Ovary (tissue), 9 donors: ENCODE data around the gene TMEM250. TPM values are rescaled to one million over a fixed set of nuclear protein-coding genes. Genes with fewer than 3 reads are reported as not detected.

Experiments
- DNase-seq, 5 donors: peaks; one replicate each; pipeline ENCODE4 v3.0.0-alpha.2; 2019 to 2020
- H3K27ac ChIP-seq, 2 donors: fragments of 200-600 bp; one replicate each; pipeline versions ENCODE4 v1.5.1 to v1.8.0; 2019 to 2022
- H3K27me3 ChIP-seq: fragments of 200-600 bp; one replicate; pipeline ENCODE4 v1.8.0; 2022
- H3K36me3 ChIP-seq: fragments of 200-600 bp; sonication (generic); one replicate; pipeline ENCODE4 v1.5.1; 2019
- H3K4me1 ChIP-seq: one replicate; pipeline ENCODE4 v1.8.1; 2013; ENCODE audit warnings: mild to moderate bottlenecking, moderate library complexity; ENCODE audit not compliant: insufficient read depth
- H3K4me3 ChIP-seq: fragments of 200-600 bp; sonication (generic); one replicate; pipeline ENCODE4 v1.5.1; 2017
- H3K9me3 ChIP-seq, 2 donors: fragments of 200-600 bp in 1 of 2; sonication (generic) in 1 of 2; one replicate each; pipeline versions ENCODE4 v1.5.1 to v1.8.1; 2013 to 2019; ENCODE audit warnings: mild to moderate bottlenecking in 1 of 2, moderate library complexity in 1 of 2
- CTCF ChIP-seq, 3 donors: fragments of 450-650 bp in 2 of 3; fragments of 200-600 bp in 1 of 3; IDR thresholded peaks; one replicate each; pipeline versions ENCODE4 v1.5.1 to v1.8.0; 2016 to 2022; ENCODE audit warnings: antibody characterized with exemption in 3 of 3, mild to moderate bottlenecking in 1 of 3
- EP300 ChIP-seq: sonication (generic); formaldehyde crosslinking; IDR thresholded peaks from one replicate; pipeline ENCODE4 v1.6.1; 2017; ENCODE audit warnings: antibody characterized with exemption
- POLR2A ChIP-seq: fragments of 450-650 bp; IDR thresholded peaks from one replicate; pipeline ENCODE4 v1.6.1; 2017; ENCODE audit warnings: antibody characterized with exemption, mild to moderate bottlenecking, moderate library complexity
- WGBS, 3 donors: extraction: QIAGEN DNeasy Blood & Tissue Kit in 1 of 3; methylation state at CpG; one replicate each; pipeline versions ENCODE4 v1.1.5 to v1.1.7; 2013 to 2017; 5-methylcytosine and 5-hydroxymethylcytosine counted together
- intact Hi-C, 4 donors: fragments of 100-400 bp; cut with DNase I; formaldehyde crosslinking; loops; one replicate each; pipeline versions ENCODE4 v1.11.0 to v1.15.1; 2022 to 2023
- polyA plus RNA-seq, 2 donors: library from polyadenylated mRNA; stranded (reverse); fragments of 200-250 nt in 1 of 2; fragments of 350-450 nt in 1 of 2; fragmentation: Illumina TruSeq in 1 of 2; extraction: RNeasy Lipid Tissue Mini Kit (QIAGEN cat#74804) in 1 of 2; gene quantifications; one replicate each; pipeline ENCODE4 v1.2.3, GENCODE V29; 2013 to 2014
- total RNA-seq, 7 donors: library from RNA; depleted of rRNA in 2 of 7; stranded (reverse); fragments of >200 nt in 2 of 7; fragmentation: NEBNext Ultra II Directional in 3 of 7; extraction: Animal tissue kit (Norgen Biotek cat#: 25700) in 3 of 7; gene quantifications; one replicate each; pipeline versions ENCODE4 v1.1.0 to v1.2.4, GENCODE V29; 2016 to 2023
- donor health status: DM: no; HTN: no; CAD: no; lungs with moderate emphysema.
- donor health status: DM: no; HTN: no; CAD: no.
- donor health status: Bipolar disorder and iron deficiency.
- donor health status: DM: yes; HTN: yes; CAD: no.
- donor health status: DM: no; HTN: no; CAD: no.
- donor health status: DM: yes; HTN: yes; CAD: no.

TMEM250 gene
- total and polyA plus RNA-seq, 9 donors = 3.7 to 35.2 (median 24.8) TPM

GRCh38 chr9:136159851-136160250, 41.2 kb upstream of the TMEM250 start:
- Histone ChIP-seq H3K4me3 (no peak overlapping the region), H3K36me3 (no peaks in the 10 kb centered on the region), H3K4me1 (no peaks in the 10 kb centered on the region), H3K27me3 (no peaks in the 10 kb centered on the region), H3K9me3 (no peaks in the 10 kb centered on the region), H3K27ac (no peak overlapping the region)
- TF ChIP-seq CTCF (IDR thresholded peaks at IDR 0.05) (no peak), POLR2A (no peak), EP300 (no peak)
- WGBS, 3 donors = 83 to 91% (median 86%) methylated on average over 16 of the region's 16 CpGs
- intact Hi-C loops = no loop called here
- DNase-seq = no peak

GRCh38 chr9:136157477-136158265, 39.0 kb upstream of the TMEM250 start:
- H3K4me1 ChIP-seq = no peaks in the 10 kb centered on the region
- no peaks in the 10 kb centered on the region for H3K9me3 ChIP-seq
- H3K4me3 ChIP-seq = no peak overlapping the region
- TF ChIP-seq POLR2A (no peak), CTCF (IDR thresholded peaks at IDR 0.05) (no peak), EP300 (no peak)
- DNase-seq = no peak
- H3K27me3 ChIP-seq = no peaks in the 10 kb centered on the region
- WGBS, 3 donors = 34 to 47% (median 37%) methylated on average over 17 to 20 of the region's 20 CpGs
- H3K36me3 ChIP-seq = no peaks in the 10 kb centered on the region
- intact Hi-C loops = no loop called here
- H3K27ac ChIP-seq = no peak overlapping the region

GRCh38 chr9:136156209-136157120, 37.8 kb upstream of the TMEM250 start:
- Histone ChIP-seq H3K27me3 (no peaks in the 10 kb centered on the region), H3K9me3 (no peaks in the 10 kb centered on the region), H3K4me3 (no peak overlapping the region), H3K27ac (no peak overlapping the region), H3K4me1 (no peaks in the 10 kb centered on the region), H3K36me3 (no peaks in the 10 kb centered on the region)
- DNase-seq = no peak
- no peak for TF ChIP-seq EP300
- TF ChIP-seq CTCF (IDR thresholded peaks at IDR 0.05) = no peak
- no peak for TF ChIP-seq POLR2A
- 18 to 20% (median 19%) methylated on average over 42 of the region's 42 CpGs for WGBS, 3 donors
- intact Hi-C loops = no loop called here

GRCh38 chr9:136155576-136155975, 36.9 kb upstream of the TMEM250 start:
- WGBS, 3 donors = 70 to 75% (median 71%) methylated on average over 17 of the region's 17 CpGs
- H3K27me3 ChIP-seq = no peaks in the 10 kb centered on the region
- no peak for TF ChIP-seq EP300
- no peak for TF ChIP-seq POLR2A
- no peak for TF ChIP-seq CTCF (IDR thresholded peaks at IDR 0.05)

More at GRCh38 chr9:136155576-136155975, 36.9 kb upstream of the TMEM250 start:
- Histone ChIP-seq H3K9me3 (no peaks in the 10 kb centered on the region), H3K27ac (no peak overlapping the region), H3K4me3 (no peak overlapping the region), H3K4me1 (no peaks in the 10 kb centered on the region), H3K36me3 (no peaks in the 10 kb centered on the region)
- DNase-seq = no peak
- intact Hi-C loops = no loop called here
